Muscle of leg (tissue), 11 donors: ENCODE data around the gene CARMIL1. TPM values are rescaled to one million over a fixed set of nuclear protein-coding genes. Genes with fewer than 3 reads are reported as not detected.
A peak's percentile ranks its signal among the peaks of the same experiment; 100 is the strongest.

Experiments
- DNase-seq: peaks from one replicate; pipeline ENCODE4 v3.0.0; 2013
- H3K27ac ChIP-seq: one replicate; pipeline ENCODE4 v1.5.1; 2013; ENCODE audit warnings: mild to moderate bottlenecking, low read length, control low read depth
- H3K27me3 ChIP-seq: one replicate; pipeline ENCODE4 v1.6.1; 2013; ENCODE audit warnings: low read length; ENCODE audit not compliant: control insufficient read depth, insufficient read depth
- H3K36me3 ChIP-seq: one replicate; pipeline ENCODE4 v1.6.1; 2013; ENCODE audit warnings: low read length; ENCODE audit not compliant: control insufficient read depth, insufficient read depth
- H3K4me1 ChIP-seq: one replicate; pipeline ENCODE4 v1.6.1; 2013; ENCODE audit warnings: low read length; ENCODE audit not compliant: control insufficient read depth, insufficient read depth
- H3K4me3 ChIP-seq: one replicate; pipeline ENCODE4 v1.5.1; 2013; ENCODE audit warnings: low read length, control low read depth
- H3K9me3 ChIP-seq: replicated peaks from 2 replicates; pipeline ENCODE4 v1.6.1; 2013; ENCODE audit warnings: low read depth, low read length; ENCODE audit not compliant: control insufficient read depth
- WGBS: methylation state at CpG from one replicate; pipeline ENCODE4 v1.1.5; 2013; ENCODE audit warnings: missing lambda C conversion rate; ENCODE audit not compliant: insufficient coverage; 5-methylcytosine and 5-hydroxymethylcytosine counted together
- polyA plus RNA-seq, 8 donors: library from polyadenylated mRNA; unstranded; fragments of 120-200 nt; gene quantifications; one replicate each; pipeline versions ENCODE4 v1.2.1 to v1.2.3, GENCODE V29; 2013; ENCODE audit warnings: inconsistent platforms in 1 of 8, low replicate concordance in 1 of 8; ENCODE audit not compliant: insufficient read length in 8 of 8, insufficient read depth in 1 of 8
- total RNA-seq: library from RNA; stranded (reverse); fragments of 120-200 nt; gene quantifications from one replicate; pipeline ENCODE4 v1.2.4, GENCODE V29; 2013

CARMIL1 gene
- total and polyA plus RNA-seq, 9 donors, result 3.1 to 6.4 (median 3.6) TPM

DNA sequence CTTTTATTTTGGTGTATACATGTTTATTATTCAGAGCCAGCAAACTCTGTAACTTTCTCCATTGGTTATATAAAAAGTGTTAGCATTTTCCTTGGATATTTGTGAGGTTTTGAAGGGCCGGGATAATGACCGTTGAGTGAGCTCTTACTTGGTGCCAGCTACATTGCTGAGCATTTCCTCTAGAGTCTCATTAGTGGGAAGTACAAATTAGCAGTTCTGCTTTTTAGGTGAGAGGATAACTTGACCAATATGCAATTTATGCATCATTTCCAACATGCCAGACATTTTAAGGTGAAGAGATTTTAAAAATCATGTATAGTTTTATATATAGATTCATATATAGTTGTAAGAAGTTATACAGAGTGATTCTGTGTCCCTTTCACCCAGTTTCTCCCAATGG is 84.3 kb downstream of the CARMIL1 start:
- H3K27ac ChIP-seq, result no peak overlapping the region
- DNase-seq, result no peak
- peaks cover 15% of the 10 kb centered on the region for H3K4me1 ChIP-seq
- H3K27me3 ChIP-seq, result no peaks in the 10 kb centered on the region
- H3K9me3 ChIP-seq, result no peaks in the 10 kb centered on the region
- WGBS, result no CpG with 5 or more reads among the region's 2 CpGs
- no peak overlapping the region for H3K4me3 ChIP-seq
- H3K36me3 ChIP-seq, result no peaks in the 10 kb centered on the region

DNA sequence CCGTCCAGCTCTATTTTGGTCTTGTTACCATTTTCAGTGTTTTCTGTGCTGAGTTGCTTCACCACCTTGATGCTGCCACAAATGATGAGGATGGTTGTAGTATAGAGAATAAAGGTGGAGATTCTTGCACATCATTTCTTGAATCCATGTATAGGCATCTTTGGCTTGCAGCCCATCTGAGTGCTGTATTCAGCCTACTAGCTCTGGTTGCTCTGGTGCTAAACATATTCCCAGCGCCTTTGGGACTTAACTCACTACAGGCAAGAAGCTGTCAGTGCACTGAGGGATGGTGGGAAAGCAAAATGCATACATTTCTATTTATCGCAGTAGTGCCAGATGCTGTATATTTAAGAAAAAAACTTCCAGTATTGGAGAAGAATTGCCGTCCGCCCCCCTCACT is 86.0 kb downstream of the CARMIL1 start:
- no CpG with 5 or more reads among the region's 5 CpGs for WGBS
- Histone ChIP-seq H3K4me3 (no peak overlapping the region), H3K36me3 (no peaks in the 10 kb centered on the region), H3K27ac (no peak overlapping the region), H3K9me3 (no peaks in the 10 kb centered on the region), H3K4me1 (peaks cover 14% of the 10 kb centered on the region), H3K27me3 (no peaks in the 10 kb centered on the region)
- no peak for DNase-seq

DNA sequence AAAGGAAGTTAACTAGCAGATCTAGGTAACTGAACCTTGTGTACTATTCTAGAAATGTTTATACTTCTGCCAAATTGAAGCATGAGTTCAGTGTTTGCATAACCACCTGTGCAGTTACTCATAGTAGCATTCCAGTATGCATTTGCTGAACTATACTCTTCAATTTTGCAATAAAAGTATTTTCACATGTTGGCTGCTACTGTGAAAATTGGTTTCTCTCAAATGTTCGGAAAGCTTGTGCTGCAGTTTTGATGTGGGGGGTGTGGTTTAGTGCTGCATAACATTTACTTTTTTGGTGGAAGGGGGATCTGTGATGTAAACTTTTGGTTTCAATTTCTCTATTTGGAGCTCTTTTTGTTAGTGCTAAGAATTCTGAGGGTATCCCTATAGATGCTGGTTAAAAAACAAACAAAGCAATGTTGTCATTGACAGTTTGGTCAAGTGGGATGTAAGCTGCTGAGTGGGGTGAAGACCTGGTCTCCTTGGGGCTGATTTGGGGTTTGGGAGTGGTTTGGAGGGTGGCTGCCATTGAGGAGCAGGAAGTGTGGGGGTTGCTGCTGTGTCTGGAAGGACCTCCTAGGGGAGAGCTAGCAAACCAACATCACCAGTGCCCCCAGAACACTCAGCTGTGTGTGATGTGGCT is 87.8 kb downstream of the CARMIL1 start:
- Histone ChIP-seq H3K4me3 (no peak overlapping the region), H3K36me3 (no peaks in the 10 kb centered on the region), H3K4me1 (peaks cover 11% of the 10 kb centered on the region), H3K27me3 (no peaks in the 10 kb centered on the region), H3K27ac (no peak overlapping the region), H3K9me3 (no peaks in the 10 kb centered on the region)
- DNase-seq, result no peak
- 63% methylated on average over 1 of the region's 1 CpG for WGBS

DNA sequence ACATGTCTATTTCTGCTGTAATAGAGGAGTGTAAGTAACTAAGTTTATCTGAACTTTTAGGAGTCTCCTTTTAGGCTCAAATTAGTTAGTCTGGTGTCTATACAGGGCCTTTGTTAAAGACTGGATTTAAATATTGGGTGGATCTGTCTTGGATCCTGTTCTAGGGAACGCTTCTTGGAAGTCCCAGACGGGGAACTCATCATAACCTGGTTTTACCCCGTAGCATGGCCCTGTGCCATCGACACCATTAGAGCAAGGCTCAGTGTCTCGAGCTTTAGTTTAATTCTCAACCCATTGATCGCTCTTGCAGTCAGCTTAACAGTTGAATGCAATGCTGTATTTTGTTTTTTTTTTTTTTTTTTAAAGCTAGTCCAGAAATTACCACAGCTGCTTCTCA is 89.9 kb downstream of the CARMIL1 start:
- WGBS, result 16% methylated on average over 4 of the region's 6 CpGs
- peak; percentile 84 for DNase-seq
- Histone ChIP-seq H3K36me3 (no peaks in the 10 kb centered on the region), H3K4me1 (peaks cover 11% of the 10 kb centered on the region), H3K9me3 (no peaks in the 10 kb centered on the region), H3K27ac (peak overlapping the region; percentile 59), H3K4me3 (no peak overlapping the region), H3K27me3 (no peaks in the 10 kb centered on the region)

DNA sequence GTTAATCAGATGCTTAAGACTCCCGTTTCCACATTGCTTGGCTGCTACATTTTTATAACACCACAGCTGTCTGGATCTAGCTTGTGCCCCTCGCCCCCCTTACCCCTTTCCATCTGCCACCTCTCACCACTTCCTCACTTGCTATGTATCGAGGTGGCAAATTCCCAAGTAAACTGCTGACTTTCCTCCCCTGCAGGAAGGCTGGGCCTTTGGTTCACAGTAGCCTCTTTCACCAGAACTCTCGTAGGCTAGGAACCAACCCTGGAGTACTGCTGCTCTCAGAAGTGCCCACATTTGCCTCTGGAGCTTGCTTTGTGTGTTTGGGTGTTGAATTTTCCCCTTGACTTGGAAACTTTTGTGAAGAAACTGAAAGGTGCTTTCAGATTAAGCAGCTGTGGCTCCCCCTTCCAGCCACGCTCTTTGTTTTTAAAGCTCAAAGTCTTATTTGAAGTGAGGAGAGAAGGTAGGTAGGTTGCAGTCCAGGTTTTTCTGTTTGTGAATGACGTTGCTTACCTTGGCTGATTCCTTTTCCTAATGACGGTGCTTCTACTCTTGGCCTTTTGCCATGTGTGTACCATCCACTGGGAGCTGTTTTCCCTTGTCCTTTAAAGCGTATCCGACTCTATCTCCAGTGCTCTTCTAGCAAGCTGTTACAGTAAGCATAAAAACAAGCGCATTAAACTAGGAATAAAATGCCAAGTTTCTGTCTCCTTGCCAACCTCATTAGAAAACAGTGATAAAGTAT is 90.4 kb downstream of the CARMIL1 start:
- H3K27ac ChIP-seq, result peak overlapping the region; percentile 59
- H3K36me3 ChIP-seq, result no peaks in the 10 kb centered on the region
- WGBS, result 45% methylated on average over 6 of the region's 10 CpGs
- H3K27me3 ChIP-seq, result no peaks in the 10 kb centered on the region
- H3K4me3 ChIP-seq, result no peak overlapping the region
- H3K9me3 ChIP-seq, result no peaks in the 10 kb centered on the region
- DNase-seq, result peak; percentile 81
- H3K4me1 ChIP-seq, result peaks cover 11% of the 10 kb centered on the region

DNA sequence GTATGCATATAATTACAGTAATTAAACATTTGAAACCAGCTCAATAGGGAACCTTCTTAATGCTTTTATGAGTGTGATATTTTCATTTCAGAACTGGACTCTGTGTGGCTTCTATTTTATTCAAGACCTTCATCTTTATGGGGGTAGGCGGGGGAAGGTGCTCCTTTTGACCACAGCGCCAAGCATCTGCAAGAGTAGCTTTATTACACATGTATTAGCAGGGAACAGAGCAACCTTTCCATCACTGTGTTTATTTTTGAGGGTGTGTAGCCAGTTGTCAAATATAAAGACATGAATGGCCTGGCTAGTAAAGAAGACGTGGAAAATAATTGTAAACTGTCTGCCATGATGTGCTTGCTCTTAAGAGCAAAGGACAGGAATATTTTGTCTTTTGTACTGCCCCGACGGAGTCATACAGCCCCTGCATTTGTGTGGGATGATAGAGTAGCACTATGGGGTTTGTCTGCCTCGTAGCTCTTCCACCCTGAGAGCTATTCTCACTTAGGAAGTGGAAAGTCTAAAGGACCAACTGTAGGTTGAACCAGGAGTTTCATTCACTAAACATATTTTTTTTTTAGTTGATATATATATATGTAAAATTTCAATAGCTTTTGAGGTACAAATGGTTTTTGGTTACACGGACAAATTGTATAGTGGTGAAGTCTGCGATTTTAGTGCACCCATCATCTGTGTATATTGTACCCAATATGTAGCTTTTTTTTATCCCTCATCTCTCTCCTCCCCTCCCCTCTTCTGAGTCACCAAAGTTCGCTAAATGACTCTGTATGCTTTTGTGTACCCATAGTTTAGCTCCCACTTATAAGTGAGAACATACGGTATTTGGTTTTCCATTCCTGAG is 91.2 kb downstream of the CARMIL1 start:
- Histone ChIP-seq H3K27me3 (no peaks in the 10 kb centered on the region), H3K36me3 (no peaks in the 10 kb centered on the region), H3K4me1 (peaks cover 11% of the 10 kb centered on the region), H3K9me3 (peaks cover 2% of the 10 kb centered on the region), H3K4me3 (no peak overlapping the region), H3K27ac (no peak overlapping the region)
- 77% methylated on average over 3 of the region's 10 CpGs for WGBS
- no peak for DNase-seq

DNA sequence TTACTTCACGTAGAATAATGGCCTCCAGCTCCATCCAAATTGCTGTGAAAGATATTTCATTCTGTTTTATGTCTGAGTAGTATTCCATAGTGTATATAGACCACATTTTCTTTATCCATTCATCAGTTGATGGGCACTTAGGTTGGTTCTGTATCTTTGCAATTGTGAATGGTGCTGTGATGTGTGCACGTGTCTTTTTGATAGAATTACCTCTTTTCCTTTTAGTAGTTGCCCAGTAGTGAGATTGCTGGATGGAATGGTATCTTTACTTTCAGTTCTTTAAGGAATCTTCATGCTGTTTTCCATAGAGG is 91.8 kb downstream of the CARMIL1 start:
- no peak overlapping the region for H3K27ac ChIP-seq
- H3K9me3 ChIP-seq, result peaks cover 2% of the 10 kb centered on the region
- WGBS, result no CpG with 5 or more reads among the region's 2 CpGs
- H3K27me3 ChIP-seq, result no peaks in the 10 kb centered on the region
- DNase-seq, result no peak
- peaks cover 11% of the 10 kb centered on the region for H3K4me1 ChIP-seq
- H3K4me3 ChIP-seq, result no peak overlapping the region
- no peaks in the 10 kb centered on the region for H3K36me3 ChIP-seq

DNA sequence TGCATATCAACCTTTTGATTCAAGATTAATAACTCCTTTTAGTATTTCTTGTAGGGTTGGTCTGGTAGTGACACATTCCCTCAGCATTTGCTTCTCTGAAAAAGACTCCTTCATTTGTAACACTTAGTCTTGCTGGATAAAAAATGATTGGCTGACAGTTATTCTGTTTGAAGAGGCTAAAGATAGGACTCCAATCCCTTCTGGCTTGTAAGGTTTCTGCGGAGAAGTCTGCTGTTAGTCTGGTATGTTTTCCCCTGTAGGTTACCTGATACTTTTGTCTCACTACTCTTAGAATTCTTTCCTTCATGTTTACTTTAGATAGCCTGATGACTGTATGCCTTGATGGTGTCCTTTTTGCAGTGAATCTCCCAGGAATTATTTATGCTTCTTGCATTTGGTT is 96.0 kb downstream of the CARMIL1 start:
- no CpG with 5 or more reads among the region's 1 CpG for WGBS

DNA sequence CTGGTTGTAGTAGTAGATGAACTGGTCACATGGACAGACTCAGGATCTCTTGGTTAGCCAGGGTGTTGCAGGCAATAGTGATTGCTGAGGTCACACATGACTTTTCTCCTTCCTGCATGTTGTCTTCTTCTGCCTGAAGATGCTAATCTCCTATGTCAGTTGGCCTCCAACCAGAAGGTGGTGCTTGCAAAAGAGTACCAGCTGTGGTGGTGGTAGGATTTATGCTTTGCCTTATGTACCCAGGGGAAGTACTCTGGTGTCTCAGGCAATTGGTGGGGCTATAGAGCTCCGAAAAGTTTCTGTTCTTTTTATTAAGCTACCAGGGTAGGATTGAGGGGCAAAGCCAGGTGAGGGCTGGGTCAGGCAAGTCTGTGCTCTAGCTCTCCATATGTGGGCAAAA is 98.5 kb downstream of the CARMIL1 start:
- Histone ChIP-seq H3K4me3 (no peak overlapping the region), H3K27ac (no peak overlapping the region), H3K27me3 (no peaks in the 10 kb centered on the region), H3K4me1 (no peaks in the 10 kb centered on the region), H3K36me3 (no peaks in the 10 kb centered on the region), H3K9me3 (peaks cover 2% of the 10 kb centered on the region)
- WGBS, result 82% methylated on average over 1 of the region's 1 CpG
- no peak for DNase-seq

More for the DNA sequence above, 96.0 kb downstream of the CARMIL1 start:
- Histone ChIP-seq H3K9me3 (peaks cover 2% of the 10 kb centered on the region), H3K4me1 (no peaks in the 10 kb centered on the region), H3K27me3 (no peaks in the 10 kb centered on the region), H3K36me3 (no peaks in the 10 kb centered on the region), H3K4me3 (no peak overlapping the region), H3K27ac (no peak overlapping the region)
- DNase-seq, result no peak

DNA sequence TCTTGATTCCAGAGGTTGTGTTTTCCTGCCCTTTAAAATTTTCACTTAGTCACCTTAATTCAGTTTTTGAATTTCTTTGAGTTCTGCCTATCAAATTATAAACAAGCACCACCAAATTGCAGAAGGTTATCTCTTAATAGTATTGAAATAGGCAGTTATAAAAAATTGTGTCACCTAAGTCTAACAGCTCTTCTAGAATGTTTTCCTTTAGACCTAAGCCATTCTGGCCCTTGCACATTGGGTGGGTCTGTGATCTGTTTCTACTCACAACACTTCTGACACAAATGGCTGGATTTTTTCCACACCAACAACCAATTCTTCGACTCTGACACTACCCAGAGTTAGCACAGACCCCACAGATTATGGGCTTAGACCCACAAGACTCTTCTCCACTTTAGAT is 101.9 kb downstream of the CARMIL1 start:
- no peak for DNase-seq
- no peaks in the 10 kb centered on the region for H3K4me1 ChIP-seq
- H3K9me3 ChIP-seq, result no peaks in the 10 kb centered on the region
- H3K36me3 ChIP-seq, result no peaks in the 10 kb centered on the region
- H3K27me3 ChIP-seq, result no peaks in the 10 kb centered on the region
- 100% methylated on average over 1 of the region's 1 CpG for whole genome bisulfite sequencing
- H3K27ac ChIP-seq, result no peak overlapping the region
- H3K4me3 ChIP-seq, result no peak overlapping the region
